Smooth muscle cell (in vitro differentiated cells): ENCODE results near the gene TOM1L2. TPM values are rescaled to one million over a fixed set of nuclear protein-coding genes. Genes with fewer than 3 reads are reported as not detected.
A peak's percentile ranks its signal among the peaks of the same experiment; 100 is the strongest.

ENCODE experiments used
- DNase-seq: peaks from one replicate; lab custom pipeline; 2025; ENCODE audit not compliant: unreplicated experiment; lab: John Stamatoyannopoulos, UW
- H2AFZ ChIP-seq: fragments of 200-600 bp; sonication (generic); 2 replicates; pipeline ENCODE4 v1.6.0; 2016; ENCODE audit warnings: antibody characterized with exemption, low read depth, mild to moderate bottlenecking
- H3F3A ChIP-seq: fragments of 200-600 bp; sonication (generic); 2 replicates; pipeline ENCODE4 v1.6.0; 2017; ENCODE audit warnings: antibody characterized with exemption, low read depth
- H3K27ac ChIP-seq: fragments of 200-600 bp; sonication (generic); 2 replicates; pipeline ENCODE4 v1.5.1; 2016; ENCODE audit warnings: low read depth, mild to moderate bottlenecking
- H3K27me3 ChIP-seq: fragments of 200-600 bp; sonication (generic); 2 replicates; pipeline ENCODE4 v1.6.1; 2016; ENCODE audit warnings: low read depth, mild to moderate bottlenecking
- H3K36me3 ChIP-seq: fragments of 200-600 bp; sonication (generic); 2 replicates; pipeline ENCODE4 v1.5.1; 2016; ENCODE audit warnings: low read depth
- H3K4me1 ChIP-seq: fragments of 200-600 bp; sonication (generic); 2 replicates; pipeline ENCODE4 v1.5.1; 2016; ENCODE audit warnings: low read depth
- H3K4me2 ChIP-seq: fragments of 200-600 bp; sonication (generic); 2 replicates; pipeline ENCODE4 v1.6.0; 2016; ENCODE audit warnings: mild to moderate bottlenecking
- H3K4me3 ChIP-seq: fragments of 200-600 bp; sonication (generic); 2 replicates; pipeline ENCODE4 v1.5.1; 2016; ENCODE audit warnings: mild to moderate bottlenecking
- H3K79me2 ChIP-seq: fragments of 200-600 bp; sonication (generic); 2 replicates; pipeline ENCODE4 v1.6.0; 2016; ENCODE audit warnings: low read depth, mild to moderate bottlenecking
- H3K9ac ChIP-seq: fragments of 200-600 bp; sonication (generic); 2 replicates; pipeline ENCODE4 v1.6.0; 2016; ENCODE audit warnings: low read depth
- H3K9me3 ChIP-seq: fragments of 200-600 bp; sonication (generic); replicated peaks from 2 replicates; pipeline ENCODE4 v1.5.1; 2016; ENCODE audit warnings: low read depth
- H4K20me1 ChIP-seq: fragments of 200-600 bp; sonication (generic); 2 replicates; pipeline ENCODE4 v1.6.0; 2016; ENCODE audit warnings: low read depth
- WGBS: methylation state at CpG from one replicate; pipeline ENCODE4 v1.1.7; 2016; ENCODE audit warnings: low lambda C conversion rate; 5-methylcytosine and 5-hydroxymethylcytosine counted together
- polyA plus RNA-seq: library from polyadenylated mRNA; unstranded; fragments of >200 nt; fragmentation: Nextera tagmentation; extraction: Ambion mirVana; gene quantifications from 2 replicates; pipeline ENCODE4 v1.2.1, GENCODE V29; 2016
- total RNA-seq: library from RNA; depleted of rRNA; stranded (reverse); fragments of >200 nt; gene quantifications from 2 replicates; pipeline ENCODE4 v1.2.3, GENCODE V29; 2014
- TF ChIP-seq, protein P1 (sequence below): fragments of 200-600 bp; sonication (generic); IDR thresholded peaks from 2 replicates; pipeline ENCODE4 v1.5.1; 2017; ENCODE audit warnings: borderline replicate concordance, mild to moderate bottlenecking, antibody characterized with exemption; ENCODE audit not compliant: insufficient read depth, poor library complexity, severe bottlenecking

TOM1L2 gene
- total and polyA plus RNA-seq, 2 experiments from 2014 or later: 20.3 to 27.0 TPM

DNA sequence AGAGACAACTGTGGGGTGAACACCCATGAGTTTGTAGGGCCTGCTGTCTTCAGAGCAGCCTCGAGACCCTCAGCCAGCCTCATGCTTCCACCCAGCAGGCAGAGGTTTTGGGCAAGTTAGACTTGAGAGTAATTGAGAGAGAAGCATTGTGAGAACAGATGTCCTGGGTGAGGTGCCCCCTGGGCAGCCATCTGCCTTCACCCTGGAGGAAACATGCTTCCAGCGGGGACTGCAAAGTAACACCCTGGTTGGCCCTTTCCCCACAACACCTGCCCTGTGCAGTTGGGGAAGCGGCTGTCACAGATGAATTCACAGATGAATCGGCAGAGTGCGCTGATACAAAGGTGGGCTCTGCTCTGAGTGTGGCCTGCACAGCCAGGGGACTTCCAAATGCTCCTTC, 43.4 kb upstream of the TOM1L2 start:
- Histone ChIP-seq H3K36me3 (no peaks in the 10 kb centered on the region), H3F3A (no peaks in the 10 kb centered on the region), H3K4me2 (no peak overlapping the region), H3K27me3 (no peaks in the 10 kb centered on the region), H2AFZ (no peak overlapping the region), H3K4me3 (no peak overlapping the region), H3K79me2 (no peaks in the 10 kb centered on the region), H4K20me1 (no peaks in the 10 kb centered on the region), H3K4me1 (no peaks in the 10 kb centered on the region), H3K9me3 (no peaks in the 10 kb centered on the region), H3K27ac (no peak overlapping the region), H3K9ac (no peak overlapping the region)
- WGBS: 96% methylated on average over 5 of the region's 5 CpGs
- TF ChIP-seq, protein P1, sequence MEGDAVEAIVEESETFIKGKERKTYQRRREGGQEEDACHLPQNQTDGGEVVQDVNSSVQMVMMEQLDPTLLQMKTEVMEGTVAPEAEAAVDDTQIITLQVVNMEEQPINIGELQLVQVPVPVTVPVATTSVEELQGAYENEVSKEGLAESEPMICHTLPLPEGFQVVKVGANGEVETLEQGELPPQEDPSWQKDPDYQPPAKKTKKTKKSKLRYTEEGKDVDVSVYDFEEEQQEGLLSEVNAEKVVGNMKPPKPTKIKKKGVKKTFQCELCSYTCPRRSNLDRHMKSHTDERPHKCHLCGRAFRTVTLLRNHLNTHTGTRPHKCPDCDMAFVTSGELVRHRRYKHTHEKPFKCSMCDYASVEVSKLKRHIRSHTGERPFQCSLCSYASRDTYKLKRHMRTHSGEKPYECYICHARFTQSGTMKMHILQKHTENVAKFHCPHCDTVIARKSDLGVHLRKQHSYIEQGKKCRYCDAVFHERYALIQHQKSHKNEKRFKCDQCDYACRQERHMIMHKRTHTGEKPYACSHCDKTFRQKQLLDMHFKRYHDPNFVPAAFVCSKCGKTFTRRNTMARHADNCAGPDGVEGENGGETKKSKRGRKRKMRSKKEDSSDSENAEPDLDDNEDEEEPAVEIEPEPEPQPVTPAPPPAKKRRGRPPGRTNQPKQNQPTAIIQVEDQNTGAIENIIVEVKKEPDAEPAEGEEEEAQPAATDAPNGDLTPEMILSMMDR: no peak
- no peak for DNase-seq

DNA sequence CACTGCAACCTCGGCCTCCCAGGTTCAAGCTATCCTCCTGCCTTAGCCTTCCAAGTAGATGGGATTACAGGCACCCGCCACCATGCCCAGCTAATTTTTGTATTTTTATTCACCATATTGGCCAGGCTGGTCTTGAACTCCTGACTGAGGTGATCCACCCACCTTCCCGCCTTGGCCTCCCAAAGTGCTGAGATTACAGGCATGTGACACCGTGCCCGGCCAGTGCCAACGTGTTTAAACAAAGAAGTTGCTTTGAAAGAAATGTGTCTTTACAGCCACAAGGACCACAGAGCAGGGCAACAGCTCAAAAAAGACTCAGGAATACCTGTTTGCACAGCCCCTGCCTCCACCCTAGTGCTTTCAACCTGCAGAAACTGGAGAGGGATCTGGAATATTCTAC, 41.8 kb upstream of the TOM1L2 start:
- TF ChIP-seq, protein P1: no peak
- WGBS: 96% methylated on average over 6 of the region's 6 CpGs
- Histone ChIP-seq H2AFZ (no peak overlapping the region), H3K4me2 (no peak overlapping the region), H3K9ac (no peak overlapping the region), H3K4me3 (no peak overlapping the region), H3K4me1 (no peaks in the 10 kb centered on the region), H3K27me3 (no peaks in the 10 kb centered on the region), H3F3A (no peaks in the 10 kb centered on the region), H4K20me1 (no peaks in the 10 kb centered on the region), H3K9me3 (no peaks in the 10 kb centered on the region), H3K79me2 (no peaks in the 10 kb centered on the region), H3K36me3 (no peaks in the 10 kb centered on the region), H3K27ac (no peak overlapping the region)
- DNase-seq: no peak

DNA sequence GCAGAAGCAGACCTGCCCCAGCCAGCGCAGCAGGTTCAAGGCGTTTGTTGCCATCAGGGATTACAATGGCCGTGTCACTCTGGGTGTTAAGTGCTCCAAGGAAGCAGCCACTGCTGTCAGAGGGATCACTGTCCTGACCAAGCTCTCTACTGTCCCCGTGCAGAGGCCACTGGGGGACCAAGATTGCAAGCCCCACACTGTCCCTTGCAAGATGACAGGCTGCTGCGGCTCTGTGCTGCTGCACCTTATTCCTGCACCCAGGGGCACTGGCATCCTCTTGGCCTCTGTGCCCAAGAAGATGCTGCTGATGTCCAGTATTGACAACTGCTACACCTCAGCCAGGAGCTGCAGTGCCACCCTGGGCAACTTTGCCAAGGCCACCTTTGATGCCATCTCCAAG, 39.1 kb upstream of the TOM1L2 start:
- Histone ChIP-seq H3K9me3 (no peaks in the 10 kb centered on the region), H3K36me3 (no peaks in the 10 kb centered on the region), H3K27me3 (no peaks in the 10 kb centered on the region), H3K4me3 (no peak overlapping the region), H3K4me1 (no peaks in the 10 kb centered on the region), H3K4me2 (no peak overlapping the region), H3K9ac (no peak overlapping the region), H3K27ac (no peak overlapping the region), H2AFZ (no peak overlapping the region), H3K79me2 (no peaks in the 10 kb centered on the region), H3F3A (no peaks in the 10 kb centered on the region), H4K20me1 (no peaks in the 10 kb centered on the region)
- WGBS: 99% methylated on average over 5 of the region's 5 CpGs
- no peak for DNase-seq
- TF ChIP-seq, protein P1: no peak

DNA sequence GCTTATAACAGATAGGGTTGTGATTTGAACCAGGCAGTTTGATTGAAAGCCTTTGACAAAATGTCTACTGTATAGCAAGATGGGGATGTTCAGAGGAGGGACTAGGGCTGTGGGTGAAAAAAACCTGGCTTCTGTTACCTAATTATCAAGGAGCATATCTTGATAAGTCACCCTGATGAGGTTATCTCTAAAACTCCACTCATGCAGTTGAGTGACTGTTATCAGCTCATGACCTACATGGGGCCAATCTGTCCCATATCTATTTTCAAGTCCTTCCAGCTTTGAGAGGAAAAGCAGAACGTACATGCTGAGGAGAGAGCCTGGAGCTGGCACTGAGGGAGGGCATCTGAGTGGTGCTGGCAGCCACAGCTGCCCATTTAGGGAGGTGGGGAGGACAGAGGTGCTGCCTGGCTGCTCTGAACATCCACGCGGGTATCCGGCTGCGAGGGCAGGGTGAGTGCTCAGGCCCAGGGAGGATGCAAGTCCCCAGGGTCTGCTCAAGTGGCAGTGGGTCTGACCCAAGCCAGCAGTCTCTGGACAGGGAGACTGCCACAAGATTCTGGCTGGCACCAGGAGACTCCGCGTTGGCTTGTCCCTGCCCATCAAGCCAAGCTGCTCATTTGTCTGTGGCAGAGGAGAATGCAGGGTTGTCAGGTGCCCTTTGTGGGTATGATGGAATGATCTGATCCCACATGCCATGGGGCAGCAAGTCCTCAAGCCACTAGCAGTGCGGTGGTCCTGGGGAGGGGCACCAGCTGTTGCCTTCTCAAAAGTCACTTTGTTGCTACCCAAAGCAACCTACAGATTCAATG, 37.6 kb upstream of the TOM1L2 start:
- Histone ChIP-seq H2AFZ (no peak overlapping the region), H3K27ac (peak overlapping the region; percentile 12), H3K4me1 (no peaks in the 10 kb centered on the region), H3K9me3 (no peaks in the 10 kb centered on the region), H3K36me3 (no peaks in the 10 kb centered on the region), H3F3A (no peaks in the 10 kb centered on the region), H3K27me3 (no peaks in the 10 kb centered on the region), H4K20me1 (no peaks in the 10 kb centered on the region), H3K9ac (no peak overlapping the region), H3K4me2 (no peak overlapping the region), H3K79me2 (no peaks in the 10 kb centered on the region), H3K4me3 (no peak overlapping the region)
- TF ChIP-seq, protein P1: no peak
- no peak for DNase-seq
- WGBS: 88% methylated on average over 8 of the region's 8 CpGs
